Nephron (organoid): ENCODE results near the gene PGGHG.

Source experiments
- H3K27ac Mint-ChIP-seq, 3 experiments: 2 replicates each; pipeline ENCODE4 v1.8.0; 2020; ENCODE audit warnings: mixed read lengths in 3 of 3, mild to moderate bottlenecking in 2 of 3, moderate library complexity in 1 of 3
- H3K27me3 Mint-ChIP-seq: 2 replicates; pipeline ENCODE4 v1.8.0; 2021; ENCODE audit warnings: low read depth, mild to moderate bottlenecking, moderate library complexity, mixed read lengths
- H3K36me3 Mint-ChIP-seq: 2 replicates; pipeline ENCODE4 v1.8.0; 2020; ENCODE audit warnings: low read depth, mixed read lengths
- H3K4me1 Mint-ChIP-seq: 2 replicates; pipeline ENCODE4 v1.8.0; 2020; ENCODE audit warnings: mixed read lengths
- H3K4me3 Mint-ChIP-seq, 3 experiments: 2 replicates each; pipeline ENCODE4 v1.8.0; 2020; ENCODE audit warnings: mild to moderate bottlenecking in 3 of 3, mixed read lengths in 3 of 3, moderate library complexity in 2 of 3
- H3K9me3 Mint-ChIP-seq: 2 replicates; pipeline ENCODE4 v1.8.0; 2020; ENCODE audit warnings: mixed read lengths
- TF ChIP-seq, protein P1 (sequence below), 3 experiments: fragments of 200-600 bp; sonication (generic); IDR thresholded peaks; one replicate each; pipeline ENCODE4 v1.5.0; 2021; ENCODE audit warnings: antibody characterized with exemption in 3 of 3; ENCODE audit not compliant: unreplicated experiment in 3 of 3

PGGHG gene

DNA sequence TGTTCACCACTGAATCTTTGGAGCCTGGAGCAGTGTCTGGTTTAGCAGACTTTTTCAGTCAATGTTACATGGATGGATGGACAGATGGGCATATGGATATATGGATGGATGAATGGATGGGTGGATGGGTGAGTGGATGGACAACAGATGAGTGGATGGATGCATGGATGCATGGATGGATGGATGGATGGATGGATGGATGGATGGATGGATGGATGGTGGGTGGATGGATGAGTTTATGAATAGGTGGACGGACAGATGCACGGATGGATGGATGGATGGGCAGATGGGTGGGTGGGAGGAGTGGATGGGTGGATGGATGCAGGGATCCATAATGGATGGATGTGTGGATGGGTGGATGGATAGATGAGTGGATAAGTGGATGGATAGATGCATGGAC lies 33.1 kb upstream of the PGGHG start:
- H3K4me1 Mint-ChIP-seq, result no peaks in the 10 kb centered on the region
- H3K27ac Mint-ChIP-seq, result no peak overlapping the region
- peaks cover 6% of the 10 kb centered on the region for H3K27me3 Mint-ChIP-seq
- TF ChIP-seq, protein P1, sequence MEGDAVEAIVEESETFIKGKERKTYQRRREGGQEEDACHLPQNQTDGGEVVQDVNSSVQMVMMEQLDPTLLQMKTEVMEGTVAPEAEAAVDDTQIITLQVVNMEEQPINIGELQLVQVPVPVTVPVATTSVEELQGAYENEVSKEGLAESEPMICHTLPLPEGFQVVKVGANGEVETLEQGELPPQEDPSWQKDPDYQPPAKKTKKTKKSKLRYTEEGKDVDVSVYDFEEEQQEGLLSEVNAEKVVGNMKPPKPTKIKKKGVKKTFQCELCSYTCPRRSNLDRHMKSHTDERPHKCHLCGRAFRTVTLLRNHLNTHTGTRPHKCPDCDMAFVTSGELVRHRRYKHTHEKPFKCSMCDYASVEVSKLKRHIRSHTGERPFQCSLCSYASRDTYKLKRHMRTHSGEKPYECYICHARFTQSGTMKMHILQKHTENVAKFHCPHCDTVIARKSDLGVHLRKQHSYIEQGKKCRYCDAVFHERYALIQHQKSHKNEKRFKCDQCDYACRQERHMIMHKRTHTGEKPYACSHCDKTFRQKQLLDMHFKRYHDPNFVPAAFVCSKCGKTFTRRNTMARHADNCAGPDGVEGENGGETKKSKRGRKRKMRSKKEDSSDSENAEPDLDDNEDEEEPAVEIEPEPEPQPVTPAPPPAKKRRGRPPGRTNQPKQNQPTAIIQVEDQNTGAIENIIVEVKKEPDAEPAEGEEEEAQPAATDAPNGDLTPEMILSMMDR (IDR thresholded peaks at IDR 0.05; ENCODE audit: unreplicated experiment in 3 of 3), result no peak
- H3K4me3 Mint-ChIP-seq, result no peak overlapping the region
- H3K9me3 Mint-ChIP-seq, result peaks cover 2% of the 10 kb centered on the region
- peaks cover 24% of the 10 kb centered on the region for H3K36me3 Mint-ChIP-seq

DNA sequence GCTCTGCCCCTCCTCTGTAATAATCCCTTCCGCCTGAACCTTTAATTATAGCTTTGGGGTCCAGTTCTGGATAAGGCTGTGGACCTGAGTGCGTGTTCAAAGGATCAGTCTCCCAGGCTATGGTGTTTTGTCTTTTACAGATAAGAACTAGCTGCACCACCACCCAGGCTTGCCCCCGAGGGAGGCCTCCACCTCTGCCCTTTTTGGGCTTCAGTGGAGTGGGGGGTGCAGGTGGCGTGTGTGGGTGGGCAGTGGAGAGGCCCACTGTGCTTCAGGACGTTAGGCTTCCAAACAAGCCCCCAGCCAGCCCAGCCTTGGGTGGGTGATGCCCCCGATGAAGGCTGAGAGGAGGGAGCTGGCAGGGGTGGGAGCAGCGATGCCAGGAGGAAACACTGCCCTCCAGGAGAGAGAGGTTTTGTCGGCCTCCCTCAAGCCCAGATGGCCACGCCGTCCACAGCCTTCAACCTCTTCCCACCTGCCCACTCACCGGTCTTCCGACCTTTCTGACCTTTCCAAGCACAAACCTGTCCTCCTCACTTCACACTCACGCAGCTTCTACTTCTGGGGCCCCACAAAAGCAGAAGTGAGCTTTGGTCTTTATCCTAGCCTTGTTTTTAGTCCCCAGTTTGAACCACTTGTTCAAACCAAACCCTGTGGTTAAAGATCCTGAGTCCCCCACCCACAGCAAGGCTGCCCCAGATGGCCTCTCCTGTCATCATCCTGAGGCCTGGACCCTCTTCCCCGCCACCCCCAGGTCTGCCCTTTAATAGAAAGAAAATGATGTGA lies 31.8 kb upstream of the PGGHG start:
- Mint-ChIP-seq H3K27ac (no peak overlapping the region), H3K4me3 (no peak overlapping the region), H3K9me3 (peaks cover 11% of the 10 kb centered on the region), H3K36me3 (peaks cover 12% of the 10 kb centered on the region), H3K4me1 (no peaks in the 10 kb centered on the region), H3K27me3 (peaks cover 3% of the 10 kb centered on the region)
- TF ChIP-seq, protein P1 (IDR thresholded peaks at IDR 0.05; ENCODE audit: unreplicated experiment in 3 of 3), result no peak

DNA sequence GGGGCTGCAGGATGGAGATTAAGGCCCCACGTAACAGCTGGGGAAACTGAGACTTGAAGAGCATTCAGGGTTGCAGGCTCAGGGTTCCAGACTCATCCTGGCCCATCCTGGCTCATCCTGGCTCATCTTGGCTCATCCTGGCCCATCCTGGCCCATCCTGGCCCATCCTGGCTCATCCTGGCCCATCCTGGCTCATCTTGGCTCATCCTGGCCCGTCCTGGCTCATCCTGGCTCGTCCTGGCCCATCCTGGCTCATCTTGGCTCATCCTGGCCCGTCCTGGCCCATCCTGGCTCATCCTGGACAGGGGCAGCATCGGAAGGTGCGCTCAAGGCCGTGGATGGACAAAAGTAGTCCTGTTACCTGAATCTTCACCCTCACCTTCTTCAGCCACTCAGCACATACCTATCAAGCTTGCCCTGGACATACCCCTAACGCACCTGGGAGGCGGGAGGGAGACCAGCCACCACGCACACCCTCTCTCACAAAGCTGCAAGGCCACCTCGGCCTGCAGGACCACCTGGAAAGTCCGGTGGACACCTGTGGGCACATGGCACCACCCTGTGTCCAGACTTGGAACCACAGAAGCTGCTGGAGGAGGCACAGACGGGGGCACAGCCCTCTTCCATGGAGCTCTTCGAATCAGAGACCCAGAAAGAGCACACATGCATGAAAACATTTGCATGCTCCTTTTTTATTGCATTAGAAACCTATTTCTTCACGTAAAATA lies 31.0 kb upstream of the PGGHG start:
- Mint-ChIP-seq H3K4me3 (no peak overlapping the region), H3K36me3 (peaks cover 6% of the 10 kb centered on the region)
- TF ChIP-seq, protein P1 (IDR thresholded peaks at IDR 0.05; ENCODE audit: unreplicated experiment in 3 of 3), result no peak

DNA sequence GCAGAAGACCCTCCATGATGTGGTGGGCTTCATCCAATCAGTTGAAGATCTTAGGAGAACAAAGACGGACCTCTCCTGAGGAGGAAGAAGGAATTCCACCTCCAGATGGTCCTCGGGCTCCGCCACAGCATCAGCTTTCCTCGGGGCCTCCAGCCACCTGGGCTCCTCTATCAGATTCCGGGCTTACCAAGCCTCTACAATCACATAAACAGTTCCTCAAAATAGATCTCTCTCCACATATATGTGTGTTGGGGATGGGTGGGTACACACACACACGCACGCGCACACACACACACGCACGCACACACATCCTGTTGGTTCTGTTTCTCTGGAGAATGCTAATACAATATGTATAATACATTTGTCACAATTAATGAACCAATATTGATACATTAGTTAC lies 29.5 kb upstream of the PGGHG start:
- TF ChIP-seq, protein P1 (IDR thresholded peaks at IDR 0.05; ENCODE audit: unreplicated experiment in 3 of 3), result no peak
- Mint-ChIP-seq H3K36me3 (no peaks in the 10 kb centered on the region), H3K27me3 (peaks cover 3% of the 10 kb centered on the region), H3K27ac (no peak overlapping the region), H3K4me3 (no peak overlapping the region), H3K9me3 (peaks cover 13% of the 10 kb centered on the region), H3K4me1 (no peaks in the 10 kb centered on the region)

More for the DNA sequence above, 31.0 kb upstream of the PGGHG start:
- no peak overlapping the region for H3K27ac Mint-ChIP-seq
- H3K4me1 Mint-ChIP-seq, result no peaks in the 10 kb centered on the region
- peaks cover 3% of the 10 kb centered on the region for H3K27me3 Mint-ChIP-seq
- H3K9me3 Mint-ChIP-seq, result peaks cover 13% of the 10 kb centered on the region

DNA sequence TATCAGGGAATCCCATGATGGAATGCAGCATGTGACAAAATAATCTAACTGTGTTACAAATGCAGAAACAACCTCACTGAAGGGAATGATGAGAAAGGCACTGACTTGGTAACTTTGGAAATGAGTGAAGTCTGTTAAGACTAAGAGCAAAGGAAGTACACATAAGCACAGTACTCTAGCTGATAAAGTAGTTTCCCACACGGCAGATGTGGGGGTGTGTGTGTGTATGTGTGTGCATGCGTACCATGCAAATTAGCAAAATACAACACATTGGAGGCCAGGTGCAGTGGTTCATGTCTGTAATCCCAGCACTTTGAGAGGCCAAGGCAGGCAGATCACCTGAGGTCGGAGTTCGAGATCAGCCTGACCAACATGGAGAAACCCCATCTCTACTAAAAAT lies 27.3 kb upstream of the PGGHG start:
- Mint-ChIP-seq H3K27ac (no peak overlapping the region), H3K4me1 (no peaks in the 10 kb centered on the region), H3K27me3 (peaks cover 3% of the 10 kb centered on the region), H3K9me3 (peaks cover 13% of the 10 kb centered on the region), H3K36me3 (no peaks in the 10 kb centered on the region), H3K4me3 (no peak overlapping the region)
- TF ChIP-seq, protein P1 (IDR thresholded peaks at IDR 0.05; ENCODE audit: unreplicated experiment in 3 of 3), result no peak
